Lower lobe of right lung (tissue), 2 donors: ENCODE results near the gene SRBD1. TPM values are rescaled to one million over a fixed set of nuclear protein-coding genes. Genes with fewer than 3 reads are reported as not detected.
"Not testable (repeated sequence)": the region's sequence is repeated elsewhere in the genome, so short reads cannot be mapped to it uniquely, and the experiment has no call there.

ENCODE experiments used
- ATAC-seq, 2 donors: fragments of 200-7000 bp; cut with Tn5 transposase; one replicate each; pipeline ENCODE4 v1.9.1; 2020 to 2022; ENCODE audit warnings: mild to moderate bottlenecking in 2 of 2, moderate library complexity in 2 of 2
- DNase-seq: peaks from one replicate; pipeline ENCODE4 v3.0.0-alpha.2; 2020
- H3K27ac ChIP-seq: fragments of 200-600 bp; one replicate; pipeline ENCODE4 v1.8.0; 2022
- H3K27me3 ChIP-seq: fragments of 200-600 bp; one replicate; pipeline ENCODE4 v1.8.0; 2022; ENCODE audit warnings: low read depth
- H3K36me3 ChIP-seq: fragments of 200-600 bp; one replicate; pipeline ENCODE4 v1.8.0; 2022; ENCODE audit warnings: mild to moderate bottlenecking
- H3K4me1 ChIP-seq: fragments of 200-600 bp; one replicate; pipeline ENCODE4 v1.8.0; 2022
- H3K4me3 ChIP-seq: fragments of 200-600 bp; one replicate; pipeline ENCODE4 v1.8.0; 2022; ENCODE audit warnings: mild to moderate bottlenecking
- H3K9me3 ChIP-seq: fragments of 200-600 bp; one replicate; pipeline ENCODE4 v1.8.0; 2022
- CTCF ChIP-seq: fragments of 200-600 bp; IDR thresholded peaks from one replicate; pipeline ENCODE4 v1.8.0; 2022; ENCODE audit warnings: antibody characterized with exemption, mild to moderate bottlenecking
- intact Hi-C: fragments of 100-400 bp; cut with DNase I; formaldehyde crosslinking; loops from one replicate; pipeline ENCODE4 v1.11.0; 2022
- total RNA-seq: library from RNA; stranded (reverse); fragmentation: NEBNext Ultra II Directional; extraction: Animal tissue kit (Norgen Biotek cat#: 25700); gene quantifications from one replicate; pipeline ENCODE4 v1.2.1, GENCODE V29; 2021
- donor health status: DM: no; HTN: yes; CAD: no; lungs with severe emphysema.

Gene SRBD1
- total RNA-seq, 1 donor from 2014 or later: 15.4 TPM

GRCh38 chr2:45438872-45439665 is 172.0 kb downstream of the SRBD1 start:
- Histone ChIP-seq H3K4me1 (no peaks in the 10 kb centered on the region), H3K36me3 (no peaks in the 10 kb centered on the region), H3K27me3 (no peaks in the 10 kb centered on the region), H3K9me3 (no peaks in the 10 kb centered on the region), H3K27ac (no peak overlapping the region), H3K4me3 (no peak overlapping the region)
- no peak for ATAC-seq
- no peak for TF ChIP-seq CTCF
- no peak for DNase-seq
- intact Hi-C loops: no loop called here

GRCh38 chr2:45436456-45436855 is 174.6 kb downstream of the SRBD1 start:
- no peaks in the 10 kb centered on the region for H3K9me3 ChIP-seq
- no peak overlapping the region for H3K27ac ChIP-seq
- H3K36me3 ChIP-seq: no peaks in the 10 kb centered on the region
- H3K4me1 ChIP-seq: peaks cover 6% of the 10 kb centered on the region
- no peak overlapping the region for H3K4me3 ChIP-seq
- H3K27me3 ChIP-seq: no peaks in the 10 kb centered on the region
- ATAC-seq (no peak), DNase-seq (no peak)
- no peak for TF ChIP-seq CTCF
- intact Hi-C loops: no loop called here

GRCh38 chr2:45435316-45435715 is 175.8 kb downstream of the SRBD1 start:
- Histone ChIP-seq H3K4me3 (no peak overlapping the region), H3K27me3 (no peaks in the 10 kb centered on the region), H3K27ac (no peak overlapping the region), H3K9me3 (no peaks in the 10 kb centered on the region), H3K4me1 (peaks cover 6% of the 10 kb centered on the region), H3K36me3 (no peaks in the 10 kb centered on the region)
- no peak for DNase-seq
- intact Hi-C loops: no loop called here
- no peak for TF ChIP-seq CTCF
- ATAC-seq: no peak

GRCh38 chr2:45433363-45433762 is 177.7 kb downstream of the SRBD1 start:
- H3K4me1 ChIP-seq: peaks cover 6% of the 10 kb centered on the region
- TF ChIP-seq CTCF: no peak
- ATAC-seq (no peak), DNase-seq (no peak)
- peaks cover 3% of the 10 kb centered on the region for H3K9me3 ChIP-seq
- intact Hi-C loops: no loop called here
- no peak overlapping the region for H3K4me3 ChIP-seq
- no peak overlapping the region for H3K27ac ChIP-seq
- no peaks in the 10 kb centered on the region for H3K27me3 ChIP-seq
- H3K36me3 ChIP-seq: no peaks in the 10 kb centered on the region

GRCh38 chr2:45432406-45432805 is 178.7 kb downstream of the SRBD1 start:
- intact Hi-C loops: no loop called here
- Histone ChIP-seq H3K27me3 (no peaks in the 10 kb centered on the region), H3K27ac (no peak overlapping the region), H3K36me3 (no peaks in the 10 kb centered on the region), H3K4me3 (no peak overlapping the region), H3K4me1 (peaks cover 6% of the 10 kb centered on the region), H3K9me3 (peaks cover 3% of the 10 kb centered on the region)
- DNase-seq (no peak), ATAC-seq (no peak)
- TF ChIP-seq CTCF: no peak

GRCh38 chr2:45426025-45426424 is 185.0 kb downstream of the SRBD1 start:
- intact Hi-C loops, H3K9me3 ChIP-seq, H3K27ac ChIP-seq, H3K27me3 ChIP-seq, H3K36me3 ChIP-seq, DNase-seq, ATAC-seq, H3K4me3 ChIP-seq, H3K4me1 ChIP-seq: not testable (repeated sequence)
